B cell (primary cell): Measurements from ENCODE around the gene PCDH8. TPM values are rescaled to one million over a fixed set of nuclear protein-coding genes. Genes with fewer than 3 reads are reported as not detected.
A peak's percentile ranks its signal among the peaks of the same experiment; 100 is the strongest.

Source experiments
- ATAC-seq: fragments of 200-7000 bp; cut with Tn5 transposase; one replicate; pipeline ENCODE4 v1.10.0; 2021; ENCODE audit warnings: low read depth, mild to moderate bottlenecking, moderate number of reproducible peaks, moderate library complexity
- CTCF ChIA-PET: fragments of 350-600 bp; sonication (Branson Sonifier 250); formaldehyde crosslinking; loops from one replicate; lab custom pipeline; 2021; ENCODE audit warnings: antibody characterized with exemption, inconsistent platforms; lab: Charles Lee
- POLR2A ChIA-PET: fragments of 350-600 bp; sonication (Branson Sonifier 250); formaldehyde crosslinking; loops from one replicate; lab custom pipeline; 2021; ENCODE audit warnings: antibody characterized with exemption; lab: Charles Lee
- DNase-seq: peaks from one replicate; pipeline ENCODE4 v3.0.0; 2013
- H2AFZ ChIP-seq: 2 replicates; pipeline ENCODE4 v1.6.1; 2012; ENCODE audit warnings: mild to moderate bottlenecking, low read depth, low read length; ENCODE audit not compliant: insufficient read depth, poor library complexity, severe bottlenecking
- H3K27ac ChIP-seq, 2 donors: 1 replicate in 1 of 2; 2 replicates in 1 of 2; pipeline ENCODE4 v1.5.1; 2012 to 2013; ENCODE audit warnings: low read length in 2 of 2, mild to moderate bottlenecking in 2 of 2, moderate library complexity in 1 of 2
- H3K27me3 ChIP-seq, 4 experiments: fragments of 200-600 bp in 1 of 4; sonication (generic) in 1 of 4; replicated peaks in 1 of 4; 1 replicate in 2 of 4; 2 replicates in 2 of 4; pipeline versions ENCODE4 v1.6.1 to v1.7.0; 2013 to 2016; ENCODE audit warnings: low read length in 3 of 4, mild to moderate bottlenecking in 2 of 4, mixed read lengths in 1 of 4, moderate library complexity in 1 of 4; ENCODE audit not compliant: insufficient read depth in 4 of 4, control insufficient read depth in 3 of 4; ENCODE audit errors: control extremely low read depth in 1 of 4
- H3K36me3 ChIP-seq, 2 experiments: replicated peaks in 1 of 2; 1 replicate in 1 of 2; 2 replicates in 1 of 2; pipeline versions ENCODE4 v1.6.1 to v1.7.1; 2013; ENCODE audit warnings: low read length in 1 of 2; ENCODE audit not compliant: insufficient read depth in 2 of 2, control insufficient read depth in 1 of 2; ENCODE audit errors: control extremely low read depth in 1 of 2, extremely low read depth in 1 of 2
- H3K4me1 ChIP-seq, 2 donors: fragments of 200-600 bp in 1 of 2; sonication (generic) in 1 of 2; 1 replicate in 1 of 2; 2 replicates in 1 of 2; pipeline versions ENCODE4 v1.5.1 to v1.6.1; 2013 to 2017; ENCODE audit warnings: low read length in 2 of 2; ENCODE audit not compliant: control insufficient read depth in 2 of 2, insufficient read depth in 2 of 2
- H3K4me2 ChIP-seq: replicated peaks from 2 replicates; pipeline ENCODE3; 2012; ENCODE audit warnings: mild to moderate bottlenecking, low read depth, low read length; ENCODE audit not compliant: poor library complexity, severe bottlenecking
- H3K4me3 ChIP-seq, 5 experiments: fragments of 200-600 bp in 1 of 5; sonication (generic) in 1 of 5; 1 replicate in 3 of 5; 2 replicates in 2 of 5; pipeline versions ENCODE4 v1.5.1 to v1.7.0; 2011 to 2016; ENCODE audit warnings: low read length in 4 of 5, mild to moderate bottlenecking in 4 of 5, low read depth in 2 of 5, control low read depth in 1 of 5, moderate library complexity in 1 of 5; ENCODE audit not compliant: insufficient read depth in 1 of 5; ENCODE audit errors: control extremely low read depth in 1 of 5, extremely low read depth in 1 of 5
- H3K79me2 ChIP-seq: fragments of 200-600 bp; sonication (generic); one replicate; pipeline ENCODE4 v1.6.0; 2016; ENCODE audit warnings: low read length; ENCODE audit not compliant: control insufficient read depth, insufficient read depth
- H3K9ac ChIP-seq: fragments of 200-600 bp; sonication (generic); 2 replicates; pipeline ENCODE4 v1.6.1; 2017; ENCODE audit warnings: mild to moderate bottlenecking, low read length, moderate library complexity
- H3K9me3 ChIP-seq, 3 donors: one replicate each; pipeline versions ENCODE4 v1.6.1 to v1.7.1; 2013; ENCODE audit warnings: low read length in 2 of 3; ENCODE audit not compliant: control insufficient read depth in 2 of 3, insufficient read depth in 1 of 3; ENCODE audit errors: control extremely low read depth in 1 of 3
- H4K20me1 ChIP-seq: 2 replicates; pipeline ENCODE4 v1.6.0; 2012; ENCODE audit warnings: mild to moderate bottlenecking, low read length; ENCODE audit not compliant: insufficient read depth, control insufficient read depth, poor library complexity, severe bottlenecking
- H3K27ac Mint-ChIP-seq: one replicate; pipeline ENCODE4 v1.8.0; 2021; ENCODE audit warnings: mixed read lengths
- H3K27me3 Mint-ChIP-seq: one replicate; pipeline ENCODE4 v1.8.0; 2021; ENCODE audit warnings: mixed read lengths
- H3K4me1 Mint-ChIP-seq: one replicate; pipeline ENCODE4 v1.8.0; 2021; ENCODE audit warnings: mixed read lengths
- H3K4me3 Mint-ChIP-seq: one replicate; pipeline ENCODE4 v1.8.0; 2021; ENCODE audit warnings: mixed read lengths
- H3K9me3 Mint-ChIP-seq: one replicate; pipeline ENCODE4 v1.8.0; 2022; ENCODE audit warnings: mixed read lengths; ENCODE audit not compliant: insufficient read depth
- CTCF ChIP-seq: fragments of 200-600 bp; IDR thresholded peaks from one replicate; pipeline ENCODE4 v1.8.0; 2022; ENCODE audit warnings: antibody characterized with exemption, mild to moderate bottlenecking
- EZH2 ChIP-seq: IDR thresholded peaks from 2 replicates; pipeline ENCODE4 v1.6.1; 2012; ENCODE audit warnings: borderline replicate concordance, low read depth, mild to moderate bottlenecking, moderate library complexity, low read length; ENCODE audit not compliant: insufficient read depth, poor library complexity, severe bottlenecking
- WGBS: methylation state at CpG from one replicate; pipeline ENCODE4 v1.1.5; 2013; ENCODE audit warnings: missing lambda C conversion rate; ENCODE audit not compliant: insufficient coverage; 5-methylcytosine and 5-hydroxymethylcytosine counted together
- intact Hi-C: fragments of 100-400 bp; cut with micrococcal nuclease; formaldehyde crosslinking; loops from one replicate; pipeline ENCODE4 v1.10.0; 2022
- polyA plus RNA-seq: library from polyadenylated mRNA; depleted of rRNA; stranded (reverse); fragments of >200 nt; gene quantifications from 2 replicates; pipeline ENCODE4 v1.2.3, GENCODE V29; 2012
- total RNA-seq, 2 donors: library from RNA; stranded (reverse); fragments of 120-200 nt in 1 of 2; gene quantifications; 1 replicate in 1 of 2; 2 replicates in 1 of 2; pipeline versions ENCODE4 v1.2.3 to v1.2.4, GENCODE V29; 2013 to 2022

Gene PCDH8
- total and polyA plus RNA-seq, 2 donors (not counting 1 experiment from before 2014, with no cell fraction given) = not detected

- peaks cover 5% of the 10 kb centered on the region for H3K9me3 Mint-ChIP-seq
- Histone ChIP-seq H3K4me1 (peaks cover 23 to 46% of the 10 kb centered on the region in 2 donors), H3K27me3 (peaks cover 0 to 77% (median 60%) of the 10 kb centered on the region in 4 experiments), H3K4me3 (no peak overlapping the region), H3K36me3 (no peaks in the 10 kb centered on the region), H3K9me3 (peaks cover 0 to 61% (median 6%) of the 10 kb centered on the region in 3 donors), H3K27ac (no peak overlapping the region), H3K79me2 (no peaks in the 10 kb centered on the region), H4K20me1 (no peaks in the 10 kb centered on the region), H2AFZ (no peak overlapping the region), H3K9ac (no peak overlapping the region), H3K4me2 (no peak overlapping the region)
- TF ChIP-seq CTCF (no peak), EZH2 (no peak)
- ChIA-PET POLR2A (no interaction called here), CTCF (interaction anchor here (1.2 kb wide), 1 partner anchor 107 kb away, joined by 3 read pairs; no protein-coding TSS in a partner anchor)
- H3K27me3 Mint-ChIP-seq = peaks cover 61% of the 10 kb centered on the region
- H3K4me1 Mint-ChIP-seq = peaks cover 31% of the 10 kb centered on the region
- no peak overlapping the region for H3K27ac Mint-ChIP-seq
- ATAC-seq = no peak
- peak; percentile 12 for DNase-seq
- no peak overlapping the region for H3K4me3 Mint-ChIP-seq
- intact Hi-C loops = no loop called here
- 25% methylated on average over 75 of the region's 75 CpGs for WGBS
Measured at GRCh38 chr13:52847682-52848432, 583 bp downstream of the PCDH8 start.

- peaks cover 59% of the 10 kb centered on the region for H3K27me3 Mint-ChIP-seq
- Histone ChIP-seq H3K9ac (no peak overlapping the region), H3K27me3 (peaks cover 0 to 73% (median 57%) of the 10 kb centered on the region in 4 experiments), H2AFZ (no peak overlapping the region), H3K36me3 (no peaks in the 10 kb centered on the region), H3K79me2 (no peaks in the 10 kb centered on the region), H3K27ac (no peak overlapping the region), H3K9me3 (peaks cover 0 to 61% (median 6%) of the 10 kb centered on the region in 3 donors), H4K20me1 (no peaks in the 10 kb centered on the region), H3K4me3 (no peak overlapping the region), H3K4me2 (peak overlapping the region; percentile 52), H3K4me1 (peaks cover 23 to 46% of the 10 kb centered on the region in 2 donors)
- no peak overlapping the region for H3K4me3 Mint-ChIP-seq
- ChIA-PET POLR2A (no interaction called here), CTCF (interaction anchor here (1.2 kb wide), 1 partner anchor 108 kb away, joined by 3 read pairs; no protein-coding TSS in a partner anchor)
- ATAC-seq (no peak), DNase-seq (peak; percentile 8)
- 20% methylated on average over 51 of the region's 51 CpGs for WGBS
- peaks cover 5% of the 10 kb centered on the region for H3K9me3 Mint-ChIP-seq
- intact Hi-C loops = no loop called here
- peaks cover 31% of the 10 kb centered on the region for H3K4me1 Mint-ChIP-seq
- TF ChIP-seq CTCF (no peak), EZH2 (no peak)
- no peak overlapping the region for H3K27ac Mint-ChIP-seq
Measured at GRCh38 chr13:52847322-52847681, 1.1 kb downstream of the PCDH8 start.
